HepG2 (cell line): ENCODE data around the gene RNGTT. TPM values are rescaled to one million over a fixed set of nuclear protein-coding genes. Genes with fewer than 3 reads are reported as not detected.

Experiments used
- ATAC-seq: fragments of 200-7000 bp; cut with Tn5 transposase; 3 replicates; pipeline ENCODE4 v1.9.1; 2020; ENCODE audit warnings: mild to moderate bottlenecking, moderate library complexity
- BruUV-seq: library from RNA; stranded (reverse); fragments of 400-500 nt; replicated peaks from 2 replicates; lab custom pipeline; 2021; lab: Mats Ljungman, UMichigan
- CTCF ChIA-PET: fragments of 300-600 bp; formaldehyde crosslinking; extraction: SDS; loops from one replicate; lab custom pipeline; 2021; ENCODE audit warnings: low total read pairs, inconsistent platforms, low intra/inter-chr PET ratio; lab: Yijun Ruan, JAX
- POLR2A ChIA-PET: fragments of 350-600 bp; sonication (Branson Sonifier 250); formaldehyde crosslinking; loops from one replicate; lab custom pipeline; 2020; ENCODE audit warnings: antibody characterized with exemption, inconsistent platforms; lab: Yijun Ruan, JAX
- DNase-seq: peaks from one replicate; pipeline ENCODE4 v3.0.0-alpha.2; 2015; ENCODE audit warnings: low spot score
- FAIRE-seq: peaks from 3 replicates; lab custom pipeline; 2011; peaks lifted over from hg19 to GRCh38; lab: Jason Lieb, UNC
- H2AFZ ChIP-seq: one replicate; pipeline ENCODE4 v1.6.1; 2011; ENCODE audit warnings: low read length, inconsistent platforms
- H3K27ac ChIP-seq: fragments of 300-600 bp; 3 replicates; pipeline ENCODE4 v1.8.0; 2011; ENCODE audit warnings: mixed run types, mild to moderate bottlenecking, mixed read lengths, low read length, inconsistent platforms; ENCODE audit not compliant: insufficient read depth; ENCODE audit errors: extremely low read length
- H3K27me3 ChIP-seq, 2 experiments: fragments of 200-600 bp in 1 of 2; 2 replicates in 1 of 2; 3 replicates in 1 of 2; pipeline versions ENCODE4 v1.6.0 to v1.8.0; 2011; ENCODE audit warnings: low read length in 2 of 2, mild to moderate bottlenecking in 2 of 2, moderate library complexity in 2 of 2, inconsistent platforms in 1 of 2; ENCODE audit not compliant: insufficient read depth in 2 of 2, control insufficient read depth in 1 of 2
- H3K36me3 ChIP-seq, 2 experiments: fragments of 200-600 bp in 1 of 2; replicated peaks in 1 of 2; 2 replicates in 1 of 2; 3 replicates in 1 of 2; pipeline versions ENCODE4 v1.5.1 to v1.8.0; 2011; ENCODE audit warnings: low read length in 2 of 2, inconsistent platforms in 1 of 2; ENCODE audit not compliant: insufficient read depth in 2 of 2, control insufficient read depth in 1 of 2
- H3K4me1 ChIP-seq: 2 replicates; pipeline ENCODE4 v1.5.1; 2012; ENCODE audit warnings: low read length, inconsistent platforms; ENCODE audit not compliant: insufficient read depth
- H3K4me2 ChIP-seq: 2 replicates; pipeline ENCODE4 v1.6.0; 2011; ENCODE audit warnings: low read depth, low read length, inconsistent platforms
- H3K4me3 ChIP-seq, 3 experiments: fragments of 200-600 bp in 1 of 3; sonication (generic), shearing (Covaris generic) in 1 of 3; replicated peaks in 1 of 3; 2 replicates each; pipeline ENCODE4 v1.5.1; 2011 to 2016; ENCODE audit warnings: low read length in 3 of 3, inconsistent platforms in 2 of 3, low read depth in 2 of 3, mild to moderate bottlenecking in 2 of 3, control low read depth in 1 of 3, mixed read lengths in 1 of 3; ENCODE audit not compliant: insufficient read depth in 1 of 3
- H3K79me2 ChIP-seq: one replicate; pipeline ENCODE4 v1.6.1; 2011; ENCODE audit warnings: low read length, inconsistent platforms; ENCODE audit not compliant: insufficient read depth
- H3K9ac ChIP-seq: 2 replicates; pipeline ENCODE4 v1.6.0; 2011; ENCODE audit warnings: mild to moderate bottlenecking, low read depth, low read length, inconsistent platforms; ENCODE audit not compliant: insufficient read depth
- H3K9me3 ChIP-seq: 2 replicates; pipeline ENCODE4 v1.5.1; 2012; ENCODE audit warnings: mild to moderate bottlenecking, low read length
- H4K20me1 ChIP-seq: 2 replicates; pipeline ENCODE4 v1.6.0; 2011; ENCODE audit warnings: inconsistent platforms, mild to moderate bottlenecking, low read length, moderate library complexity; ENCODE audit not compliant: insufficient read depth
- DRAP1 ChIP-seq: IDR thresholded peaks from 2 replicates; pipeline ENCODE4 v1.6.1; 2016; ENCODE audit warnings: missing genetic modification reagents, missing compliant biosample characterization
- FOXC1 ChIP-seq: sonication (generic); formaldehyde crosslinking; IDR thresholded peaks from 2 replicates; pipeline ENCODE4 v1.8.0; 2022; ENCODE audit warnings: mild to moderate bottlenecking, missing genetic modification reagents, borderline replicate concordance
- HNRNPH1 ChIP-seq: fragments of 200-400 bp; formaldehyde crosslinking; optimal IDR thresholded peaks from 2 replicates; pipeline ENCODE3; 2017; ENCODE audit warnings: mild to moderate bottlenecking, low read depth, low read length
- POLR2AphosphoS2 ChIP-seq: IDR thresholded peaks from 2 replicates; pipeline ENCODE4 v1.6.1; 2011; ENCODE audit warnings: low read depth, low read length, improper control_type of control experiment
- SRY ChIP-seq: sonication (generic); formaldehyde crosslinking; IDR thresholded peaks from 2 replicates; pipeline ENCODE4 v1.8.0; 2022; ENCODE audit warnings: mild to moderate bottlenecking, missing genetic modification reagents
- in situ Hi-C: cut with HindIII; loops from 2 replicates; pipeline ENCODE4 v1.10.0; 2017; ENCODE audit warnings: low pct_unique_long_range_greater_than_20kb; ENCODE audit not compliant: extremely low pct_ligation_motif_present
- intact Hi-C: fragments of 100-400 bp; cut with micrococcal nuclease; formaldehyde crosslinking; loops from one replicate; pipeline ENCODE4 v1.10.0; 2022; ENCODE audit not compliant: unreplicated experiment
- polyA plus RNA-seq, 8 experiments: library from polyadenylated mRNA; depleted of rRNA in 3 of 8; stranded (reverse) in 7 of 8; unstranded in 1 of 8; fragments of >200 nt; fragmentation: Illumina TruSeq in 4 of 8; extraction: Trizol in 4 of 8; gene quantifications; 2 replicates each; pipeline versions ENCODE4 v1.2.1 to v1.2.3, GENCODE V29; 2011 to 2016; ENCODE audit warnings: low read depth in 4 of 8, missing spikeins in 1 of 8, mixed read lengths in 1 of 8; ENCODE audit not compliant: insufficient read depth in 1 of 8
- total RNA-seq, 5 experiments: library from RNA; depleted of rRNA; stranded (reverse); fragments of >200 nt; fragmentation: Illumina TruSeq; extraction: Trizol; gene quantifications; 2 replicates each; pipeline ENCODE4 v1.2.3, GENCODE V29; 2016; ENCODE audit warnings: low read depth in 1 of 5
- TF ChIP-seq, protein P1 (sequence below), 2 experiments: sonication (generic) in 1 of 2; formaldehyde crosslinking in 1 of 2; IDR thresholded peaks; 2 replicates each; pipeline versions ENCODE4 v1.5.1 to v1.6.1; 2011 to 2020; ENCODE audit warnings: borderline replicate concordance in 1 of 2, low read depth in 1 of 2, low read length in 1 of 2, mild to moderate bottlenecking in 1 of 2, missing genetic modification reagents in 1 of 2, moderate library complexity in 1 of 2
- TF ChIP-seq, protein P2 (sequence below): sonication (generic); formaldehyde crosslinking; IDR thresholded peaks from 2 replicates; pipeline ENCODE4 v1.4.0; 2020; ENCODE audit warnings: low read depth, mild to moderate bottlenecking, missing genetic modification reagents

The RNGTT gene
- total and polyA plus RNA-seq, 2 of the 13 experiments (the other 11 are each of a cell fraction or from before 2014, with no cell fraction given), result 6.0 to 22.6 TPM

- no peak for ATAC-seq
These were observed 393.5 kb downstream of the RNGTT start for GRCh38 chr6:88569959-88570358.

More at GRCh38 chr6:88569959-88570358, 393.5 kb downstream of the RNGTT start:
- H3K9ac ChIP-seq, result no peak overlapping the region
- no peak overlapping the region for H2AFZ ChIP-seq
- H3K79me2 ChIP-seq, result no peaks in the 10 kb centered on the region
- in situ Hi-C loops, result no loop called here
- H3K27ac ChIP-seq, result no peak overlapping the region
- intact Hi-C loops, result no loop called here
- no peak overlapping the region for H3K4me3 ChIP-seq
- peaks cover 1 to 11% of the 10 kb centered on the region in 2 experiments; a peak in 3 of 5 replicates for H3K27me3 ChIP-seq
- FAIRE-seq, result no peak
- CTCF ChIA-PET, result no interaction called here
- no TSS peak for BruUV-seq
- H4K20me1 ChIP-seq, result no peaks in the 10 kb centered on the region
- DNase-seq, result no peak
- H3K36me3 ChIP-seq, result no peaks in the 10 kb centered on the region
- H3K9me3 ChIP-seq, result peaks cover 9% of the 10 kb centered on the region
- peaks cover 13% of the 10 kb centered on the region for H3K4me1 ChIP-seq
- TF ChIP-seq POLR2AphosphoS2, result no peak
- TF ChIP-seq, protein P1, sequence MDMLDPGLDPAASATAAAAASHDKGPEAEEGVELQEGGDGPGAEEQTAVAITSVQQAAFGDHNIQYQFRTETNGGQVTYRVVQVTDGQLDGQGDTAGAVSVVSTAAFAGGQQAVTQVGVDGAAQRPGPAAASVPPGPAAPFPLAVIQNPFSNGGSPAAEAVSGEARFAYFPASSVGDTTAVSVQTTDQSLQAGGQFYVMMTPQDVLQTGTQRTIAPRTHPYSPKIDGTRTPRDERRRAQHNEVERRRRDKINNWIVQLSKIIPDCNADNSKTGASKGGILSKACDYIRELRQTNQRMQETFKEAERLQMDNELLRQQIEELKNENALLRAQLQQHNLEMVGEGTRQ (IDR thresholded peaks at IDR 0.05; ENCODE audit: low read depth, low read length), result no peak
- TF ChIP-seq, protein P1 (CRISPR knock-in tag; IDR thresholded peaks at IDR 0.05; ENCODE audit: borderline replicate concordance), result no peak
- TF ChIP-seq, protein P2, sequence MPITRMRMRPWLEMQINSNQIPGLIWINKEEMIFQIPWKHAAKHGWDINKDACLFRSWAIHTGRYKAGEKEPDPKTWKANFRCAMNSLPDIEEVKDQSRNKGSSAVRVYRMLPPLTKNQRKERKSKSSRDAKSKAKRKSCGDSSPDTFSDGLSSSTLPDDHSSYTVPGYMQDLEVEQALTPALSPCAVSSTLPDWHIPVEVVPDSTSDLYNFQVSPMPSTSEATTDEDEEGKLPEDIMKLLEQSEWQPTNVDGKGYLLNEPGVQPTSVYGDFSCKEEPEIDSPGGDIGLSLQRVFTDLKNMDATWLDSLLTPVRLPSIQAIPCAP, result no peak
- TF ChIP-seq FOXC1 (CRISPR knock-in tag), result no peak
- no peak for TF ChIP-seq SRY (CRISPR knock-in tag)
- TF ChIP-seq HNRNPH1, result no peak
- no peak for TF ChIP-seq DRAP1 (CRISPR knock-in tag)
- no peak overlapping the region for H3K4me2 ChIP-seq
- POLR2A ChIA-PET, result no interaction called here
